ENCODE measurements around the gene ROR2.

DNA sequence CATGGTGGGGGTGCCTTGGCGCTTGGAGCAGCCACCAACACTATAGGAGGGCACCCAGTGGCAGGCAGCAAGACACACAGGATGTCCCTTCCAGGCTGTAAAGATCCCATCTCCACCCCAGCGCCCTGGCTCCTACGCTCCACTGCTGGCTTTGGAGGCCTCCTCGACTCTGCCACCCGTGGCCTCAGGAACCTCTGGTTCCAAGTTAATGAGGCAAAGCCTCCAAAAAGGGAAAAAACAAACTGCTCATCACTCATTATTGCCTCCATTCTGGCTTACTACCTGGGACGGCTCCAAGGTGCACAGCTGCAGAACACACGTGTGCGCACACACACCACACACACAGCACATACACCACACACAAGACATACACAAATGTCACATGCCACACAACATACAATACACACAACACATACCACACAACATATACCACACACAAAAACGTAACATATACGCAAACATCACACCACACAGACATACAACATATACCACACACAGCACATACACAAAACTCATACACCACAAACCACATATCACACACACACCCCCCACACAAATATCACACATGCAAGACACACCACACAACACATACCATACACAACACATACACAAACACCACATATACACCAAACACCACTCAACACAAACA, 45.3 kb downstream of the ROR2 start:
- TF ChIP-seq, protein P1, sequence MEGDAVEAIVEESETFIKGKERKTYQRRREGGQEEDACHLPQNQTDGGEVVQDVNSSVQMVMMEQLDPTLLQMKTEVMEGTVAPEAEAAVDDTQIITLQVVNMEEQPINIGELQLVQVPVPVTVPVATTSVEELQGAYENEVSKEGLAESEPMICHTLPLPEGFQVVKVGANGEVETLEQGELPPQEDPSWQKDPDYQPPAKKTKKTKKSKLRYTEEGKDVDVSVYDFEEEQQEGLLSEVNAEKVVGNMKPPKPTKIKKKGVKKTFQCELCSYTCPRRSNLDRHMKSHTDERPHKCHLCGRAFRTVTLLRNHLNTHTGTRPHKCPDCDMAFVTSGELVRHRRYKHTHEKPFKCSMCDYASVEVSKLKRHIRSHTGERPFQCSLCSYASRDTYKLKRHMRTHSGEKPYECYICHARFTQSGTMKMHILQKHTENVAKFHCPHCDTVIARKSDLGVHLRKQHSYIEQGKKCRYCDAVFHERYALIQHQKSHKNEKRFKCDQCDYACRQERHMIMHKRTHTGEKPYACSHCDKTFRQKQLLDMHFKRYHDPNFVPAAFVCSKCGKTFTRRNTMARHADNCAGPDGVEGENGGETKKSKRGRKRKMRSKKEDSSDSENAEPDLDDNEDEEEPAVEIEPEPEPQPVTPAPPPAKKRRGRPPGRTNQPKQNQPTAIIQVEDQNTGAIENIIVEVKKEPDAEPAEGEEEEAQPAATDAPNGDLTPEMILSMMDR (IDR thresholded peaks at IDR 0.05): no peak
- no peak for TF ChIP-seq POLR2AphosphoS5 (IDR thresholded peaks at IDR 0.05; ENCODE audit: low read depth, low read length)
- TF ChIP-seq, protein P2, sequence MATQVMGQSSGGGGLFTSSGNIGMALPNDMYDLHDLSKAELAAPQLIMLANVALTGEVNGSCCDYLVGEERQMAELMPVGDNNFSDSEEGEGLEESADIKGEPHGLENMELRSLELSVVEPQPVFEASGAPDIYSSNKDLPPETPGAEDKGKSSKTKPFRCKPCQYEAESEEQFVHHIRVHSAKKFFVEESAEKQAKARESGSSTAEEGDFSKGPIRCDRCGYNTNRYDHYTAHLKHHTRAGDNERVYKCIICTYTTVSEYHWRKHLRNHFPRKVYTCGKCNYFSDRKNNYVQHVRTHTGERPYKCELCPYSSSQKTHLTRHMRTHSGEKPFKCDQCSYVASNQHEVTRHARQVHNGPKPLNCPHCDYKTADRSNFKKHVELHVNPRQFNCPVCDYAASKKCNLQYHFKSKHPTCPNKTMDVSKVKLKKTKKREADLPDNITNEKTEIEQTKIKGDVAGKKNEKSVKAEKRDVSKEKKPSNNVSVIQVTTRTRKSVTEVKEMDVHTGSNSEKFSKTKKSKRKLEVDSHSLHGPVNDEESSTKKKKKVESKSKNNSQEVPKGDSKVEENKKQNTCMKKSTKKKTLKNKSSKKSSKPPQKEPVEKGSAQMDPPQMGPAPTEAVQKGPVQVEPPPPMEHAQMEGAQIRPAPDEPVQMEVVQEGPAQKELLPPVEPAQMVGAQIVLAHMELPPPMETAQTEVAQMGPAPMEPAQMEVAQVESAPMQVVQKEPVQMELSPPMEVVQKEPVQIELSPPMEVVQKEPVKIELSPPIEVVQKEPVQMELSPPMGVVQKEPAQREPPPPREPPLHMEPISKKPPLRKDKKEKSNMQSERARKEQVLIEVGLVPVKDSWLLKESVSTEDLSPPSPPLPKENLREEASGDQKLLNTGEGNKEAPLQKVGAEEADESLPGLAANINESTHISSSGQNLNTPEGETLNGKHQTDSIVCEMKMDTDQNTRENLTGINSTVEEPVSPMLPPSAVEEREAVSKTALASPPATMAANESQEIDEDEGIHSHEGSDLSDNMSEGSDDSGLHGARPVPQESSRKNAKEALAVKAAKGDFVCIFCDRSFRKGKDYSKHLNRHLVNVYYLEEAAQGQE (IDR thresholded peaks at IDR 0.05; ENCODE audit: insufficient read depth in 1 of 2, low read depth in 2 of 2, low read length in 1 of 2): no peak
- TF ChIP-seq SIN3A (IDR thresholded peaks at IDR 0.05; ENCODE audit: borderline replicate concordance, insufficient read depth, low read depth, low read length): no peak
- no peak for TF ChIP-seq TCF7L2 (IDR thresholded peaks at IDR 0.05; ENCODE audit: low read depth, low read length)

Measured in Panc1 (cell line).